ENCODE results near the gene FRA10AC1. TPM values are rescaled to one million over a fixed set of nuclear protein-coding genes. Genes with fewer than 3 reads are reported as not detected.

The FRA10AC1 gene
- total and polyA plus RNA-seq, 8 donors, result 5.1 to 10.9 (median 8.8) TPM

DNA sequence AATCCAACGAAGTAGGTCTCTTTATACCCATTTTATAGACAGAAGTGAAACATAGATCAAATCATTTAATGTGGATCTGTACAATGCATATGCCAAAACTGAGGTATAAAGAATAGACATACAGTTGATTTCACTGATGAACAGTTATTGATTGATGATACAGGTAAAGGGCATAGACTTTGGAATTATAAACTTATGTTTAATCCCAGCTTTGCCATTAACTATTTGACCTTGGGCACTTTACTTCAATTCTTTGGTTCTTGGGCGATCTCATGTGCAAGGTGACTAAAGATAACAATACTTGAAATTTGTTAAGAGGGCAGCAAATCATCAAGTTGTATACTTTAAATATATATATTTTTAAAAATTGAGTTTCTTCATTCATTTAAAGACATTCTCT lies 28.6 kb downstream of the FRA10AC1 start:
- peaks cover 0 to 34% (median 14%) of the 10 kb centered on the region in 3 donors for H3K36me3 ChIP-seq
- peaks cover 0 to 10% (median 3%) of the 10 kb centered on the region in 3 donors for H3K4me1 ChIP-seq
- H3K27ac ChIP-seq, result no peak overlapping the region
- FAIRE-seq (no peak), DNase-seq (no peak), ATAC-seq (no peak)
- H3K27me3 ChIP-seq, result no peaks in the 10 kb centered on the region
- intact Hi-C loops (cut with DNase I), result no loop called here
- no peaks in the 10 kb centered on the region for H3K9me3 ChIP-seq
- TF ChIP-seq CTCF (IDR thresholded peaks at IDR 0.05), result no peak
- 66 to 70% methylated on average over 2 of the region's 2 CpGs for WGBS, 2 donors
- H3K4me3 ChIP-seq, result no peak overlapping the region

GRCh38 chr10:93672890-93673289 lies 29.5 kb downstream of the FRA10AC1 start:
- TF ChIP-seq CTCF (IDR thresholded peaks at IDR 0.05), result no peak
- no peaks in the 10 kb centered on the region for H3K27me3 ChIP-seq
- peaks cover 0 to 10% (median 3%) of the 10 kb centered on the region in 3 donors for H3K4me1 ChIP-seq
- DNase-seq, result no peak
- no peak for FAIRE-seq
- H3K9me3 ChIP-seq, result no peaks in the 10 kb centered on the region
- H3K4me3 ChIP-seq, result no peak overlapping the region
- no peak for ATAC-seq
- 82 to 84% methylated on average over 2 of the region's 2 CpGs for WGBS, 2 donors
- intact Hi-C loops (cut with DNase I), result no loop called here
- H3K36me3 ChIP-seq, result peaks cover 0 to 36% (median 15%) of the 10 kb centered on the region in 3 donors
- H3K27ac ChIP-seq, result no peak overlapping the region

DNA sequence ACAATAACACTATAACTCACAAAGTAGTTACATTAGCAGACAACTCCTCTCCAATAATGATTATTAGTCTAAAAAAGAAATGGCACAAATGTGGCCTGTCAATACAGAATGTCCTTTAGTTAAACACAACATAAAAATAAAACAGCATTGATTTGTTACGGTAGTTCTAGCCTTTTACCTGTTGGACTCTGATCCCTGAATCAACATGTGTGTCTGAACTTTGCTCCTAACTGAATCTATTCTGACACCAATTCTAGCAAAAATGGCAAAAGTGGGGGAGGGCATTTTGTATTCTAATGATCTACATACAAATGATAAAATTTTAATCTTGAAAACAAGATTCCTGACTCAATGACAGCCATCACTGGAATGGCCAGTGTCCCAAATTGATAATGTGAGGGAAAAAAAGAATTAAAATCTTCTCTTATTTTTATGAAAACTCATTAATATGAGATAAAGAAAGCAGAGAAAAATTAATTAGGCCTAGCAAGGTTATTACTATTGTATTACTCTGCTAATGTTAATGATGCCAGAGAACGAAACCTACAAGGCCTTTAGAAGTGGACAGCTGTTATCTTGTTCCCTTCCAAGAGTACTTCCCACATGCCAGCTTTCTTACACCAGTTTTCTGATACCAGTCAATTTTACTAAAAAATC lies 30.2 kb downstream of the FRA10AC1 start:
- Histone ChIP-seq H3K27ac (no peak overlapping the region), H3K4me1 (peaks cover 0 to 10% (median 3%) of the 10 kb centered on the region in 3 donors), H3K9me3 (no peaks in the 10 kb centered on the region), H3K27me3 (no peaks in the 10 kb centered on the region), H3K36me3 (peaks cover 0 to 28% (median 15%) of the 10 kb centered on the region in 3 donors), H3K4me3 (no peak overlapping the region)
- ATAC-seq (peak in 1 of 4 donors; percentile 34), DNase-seq (no peak), FAIRE-seq (no peak)
- TF ChIP-seq CTCF (IDR thresholded peaks at IDR 0.05), result no peak
- WGBS, 2 donors, result 17 to 31% methylated on average over 2 of the region's 2 CpGs
- intact Hi-C loops (cut with DNase I), result no loop called here

- Histone ChIP-seq H3K4me3 (no peak overlapping the region), H3K36me3 (peaks cover 0 to 28% (median 15%) of the 10 kb centered on the region in 3 donors), H3K4me1 (peaks cover 0 to 10% (median 3%) of the 10 kb centered on the region in 3 donors), H3K27me3 (no peaks in the 10 kb centered on the region), H3K9me3 (no peaks in the 10 kb centered on the region), H3K27ac (no peak overlapping the region)
- WGBS, 2 donors, result 95 to 96% methylated on average over 2 of the region's 2 CpGs
- TF ChIP-seq CTCF (IDR thresholded peaks at IDR 0.05), result no peak
- FAIRE-seq (no peak), DNase-seq (no peak), ATAC-seq (no peak)
- intact Hi-C loops (cut with DNase I), result no loop called here
These were observed 31.4 kb downstream of the FRA10AC1 start for GRCh38 chr10:93671042-93671441.

DNA sequence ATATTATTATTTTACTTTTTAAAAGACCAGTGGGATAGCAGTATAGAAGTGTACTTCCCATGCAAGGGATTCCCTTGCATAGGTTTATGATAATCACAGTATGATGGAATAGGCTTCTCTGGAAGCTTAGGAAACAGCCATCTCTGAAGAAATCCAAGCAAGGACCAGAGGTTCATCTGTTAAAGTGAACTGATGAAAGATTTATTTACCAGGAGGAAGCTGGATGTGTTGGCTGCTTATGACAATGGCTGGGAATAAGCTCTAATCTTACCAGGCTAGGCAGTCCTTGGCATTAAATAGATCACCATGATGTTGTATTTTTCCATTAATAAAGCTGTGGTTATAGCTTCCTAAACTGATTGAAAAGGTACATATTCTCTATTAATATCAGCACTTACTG lies 32.0 kb downstream of the FRA10AC1 start:
- FAIRE-seq, result no peak

More for the DNA sequence above, 32.0 kb downstream of the FRA10AC1 start:
- intact Hi-C loops (cut with DNase I), result no loop called here
- Histone ChIP-seq H3K4me1 (peaks cover 0 to 10% (median 3%) of the 10 kb centered on the region in 3 donors), H3K9me3 (no peaks in the 10 kb centered on the region), H3K27ac (no peak overlapping the region), H3K4me3 (no peak overlapping the region), H3K27me3 (no peaks in the 10 kb centered on the region), H3K36me3 (peaks cover 0 to 24% (median 13%) of the 10 kb centered on the region in 3 donors)
- no peak for ATAC-seq
- TF ChIP-seq CTCF (IDR thresholded peaks at IDR 0.05), result no peak
- no peak for DNase-seq
